NCI-H2029 treated with DMSO at 0.1 percent for 48 hours (cell line): ENCODE data around the gene GPT2.
"Not testable (repeated sequence)": the region's sequence is repeated elsewhere in the genome, so short reads cannot be mapped to it uniquely, and the experiment has no call there.

Experiments
- DNase-seq: peaks from one replicate; lab custom pipeline; 2025; lab: John Stamatoyannopoulos, UW

GPT2 gene

GRCh38 chr16:46866286-46866685 is 17.9 kb upstream of the GPT2 start:
- DNase-seq: no peak

DNA sequence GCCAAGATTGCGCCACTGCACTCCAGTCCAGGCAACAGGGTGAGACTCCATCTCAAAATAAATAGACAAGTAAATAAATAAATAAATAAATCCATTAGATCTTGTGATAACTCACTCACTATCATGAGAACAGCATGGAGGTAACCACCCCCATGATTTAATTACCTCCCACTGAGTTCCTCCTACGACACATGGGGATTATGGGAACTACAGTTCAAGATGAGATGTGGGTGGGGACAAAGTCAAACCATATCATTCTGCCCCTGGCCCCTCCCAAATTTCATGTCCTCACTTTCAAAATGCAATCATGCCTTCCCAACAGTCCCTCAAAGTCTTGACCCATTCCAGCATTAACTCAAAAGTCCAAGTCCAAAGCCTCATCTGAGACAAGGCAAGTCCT is 16.7 kb upstream of the GPT2 start:
- DNase-seq: not testable (repeated sequence)

DNA sequence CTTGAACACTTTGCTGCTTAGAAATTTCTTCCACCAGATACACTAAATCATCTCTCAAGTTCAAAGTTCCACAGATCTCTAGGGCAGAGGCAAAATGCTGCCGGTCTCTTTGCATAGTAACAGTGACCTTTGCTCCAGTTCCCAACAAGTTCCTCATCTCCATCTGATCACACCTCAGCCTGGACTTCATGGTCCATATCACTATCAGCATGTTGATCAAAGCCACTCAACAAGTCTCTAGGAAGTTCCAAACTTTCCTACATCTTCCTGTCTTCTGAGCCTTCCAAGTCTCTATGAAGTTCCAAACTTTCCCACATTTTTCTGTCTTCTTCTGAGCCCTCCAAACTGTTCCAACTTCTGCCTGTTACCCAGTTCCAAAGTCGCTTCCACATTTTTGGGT is 15.3 kb upstream of the GPT2 start:
- not testable (repeated sequence) for DNase-seq

GRCh38 chr16:46871597-46871996 is 12.6 kb upstream of the GPT2 start:
- DNase-seq: no peak

- no peak for DNase-seq
Observed at GRCh38 chr16:46873201-46873600, 11.0 kb upstream of the GPT2 start.

GRCh38 chr16:46875243-46875642 is 8.9 kb upstream of the GPT2 start:
- DNase-seq: no peak

DNA sequence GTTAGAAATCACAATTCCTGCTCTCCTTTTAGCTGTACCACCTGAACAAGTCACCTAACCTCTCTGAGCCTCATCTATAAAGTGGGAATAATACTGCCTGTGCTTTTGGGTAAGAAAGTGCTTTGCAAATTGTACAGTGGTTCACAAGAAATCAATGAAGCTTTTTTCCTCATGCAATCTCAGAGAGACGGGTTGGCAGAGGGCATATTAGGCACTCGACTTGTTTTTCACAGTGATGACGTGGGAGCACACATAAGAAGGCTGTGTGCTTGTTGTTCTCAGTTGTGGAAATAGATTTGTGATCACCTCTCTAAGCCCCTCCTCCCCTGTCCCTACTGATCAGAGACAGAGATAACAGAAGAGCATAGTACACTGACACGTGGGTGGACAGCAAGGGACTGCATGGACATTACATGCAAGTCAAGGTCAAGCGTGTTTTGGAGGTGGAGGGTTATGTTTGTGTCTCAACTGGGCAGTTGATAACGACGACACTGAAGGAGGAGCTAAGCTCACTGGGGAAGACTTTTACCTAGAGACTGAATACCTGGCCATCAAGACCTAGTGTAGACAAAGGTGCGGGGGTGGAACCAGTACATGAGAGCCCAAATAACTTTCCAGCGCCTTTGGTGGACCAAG is 1.7 kb upstream of the GPT2 start:
- peak; percentile 48 for DNase-seq

DNA sequence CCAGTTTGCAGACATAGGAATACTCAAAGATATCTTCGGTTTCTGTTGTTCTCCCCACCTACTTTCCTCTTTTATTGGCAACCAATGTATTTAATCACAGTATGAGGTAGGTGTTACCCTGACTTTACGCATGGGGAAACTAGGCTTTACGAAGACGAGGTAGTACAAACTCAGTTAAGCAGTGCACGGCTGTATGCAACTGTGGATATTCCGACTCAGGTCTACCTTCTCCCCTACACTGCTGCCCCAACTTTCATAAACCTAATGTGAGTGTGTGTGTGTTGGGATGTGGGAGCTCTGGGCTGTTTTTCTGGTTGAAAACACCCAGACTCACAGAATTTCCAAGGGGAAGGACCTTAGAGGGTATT is 1.2 kb upstream of the GPT2 start:
- DNase-seq: no peak

DNA sequence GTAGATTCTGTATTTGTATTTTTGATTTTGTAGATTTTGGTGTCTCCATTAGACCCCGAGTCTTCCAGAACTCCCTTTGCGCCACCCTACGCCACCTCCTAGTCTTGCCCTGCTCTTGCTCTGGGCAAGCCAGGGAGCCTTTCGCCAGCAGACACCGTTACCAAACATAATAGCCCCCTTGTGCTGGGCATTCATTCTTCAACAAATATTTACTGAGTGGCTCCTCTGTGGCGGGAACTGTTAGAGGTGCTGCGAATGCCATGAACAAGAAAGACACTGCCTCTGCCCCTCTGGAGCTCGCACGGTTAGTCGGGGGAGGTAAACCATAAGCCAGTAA is 841 bp upstream of the GPT2 start:
- peak; percentile 55 for DNase-seq

- no peak for DNase-seq
Observed at GRCh38 chr16:46884513-46885293, 541 bp downstream of the GPT2 start.

DNA sequence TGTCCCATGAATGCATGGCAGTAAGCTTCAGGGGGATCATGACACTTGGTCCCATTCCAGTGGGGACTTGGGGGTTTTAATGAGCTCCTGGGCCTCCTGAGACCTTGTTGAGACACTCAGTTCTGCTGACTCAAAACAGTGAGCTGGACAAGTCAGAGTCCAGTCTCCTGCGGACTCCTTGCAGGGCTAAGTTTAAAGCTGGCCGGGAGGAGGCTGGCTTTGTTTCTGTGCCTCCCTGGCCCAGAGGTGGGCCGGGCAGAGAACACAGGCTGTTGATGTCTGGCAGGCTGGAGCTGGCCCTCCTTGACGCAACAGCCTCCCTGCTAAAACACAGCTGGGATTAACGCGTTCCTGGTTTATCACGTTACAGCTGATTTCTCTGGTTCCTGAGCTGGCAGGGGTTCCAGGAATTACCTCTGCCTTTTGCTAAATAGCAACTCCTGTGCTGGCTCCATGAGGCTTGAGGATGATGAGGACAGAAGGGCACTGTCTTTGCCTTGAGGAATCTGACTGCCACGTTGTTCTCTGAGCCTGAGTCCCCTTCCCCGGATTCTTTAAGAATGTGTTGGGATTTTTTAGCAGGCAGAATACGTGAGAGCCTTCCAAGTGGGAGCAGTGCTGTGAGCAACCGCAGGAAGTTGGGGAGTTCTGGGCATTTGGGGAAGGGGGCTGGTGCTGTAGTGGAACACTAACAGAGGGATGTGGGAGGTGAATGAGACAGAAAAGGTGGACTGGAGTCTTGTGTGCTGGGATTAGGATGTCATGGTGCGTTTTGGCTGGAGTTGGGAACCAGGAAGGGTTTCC is 2.0 kb downstream of the GPT2 start:
- DNase-seq: no peak

GRCh38 chr16:46886764-46887523 is 2.8 kb downstream of the GPT2 start:
- no peak for DNase-seq

DNA sequence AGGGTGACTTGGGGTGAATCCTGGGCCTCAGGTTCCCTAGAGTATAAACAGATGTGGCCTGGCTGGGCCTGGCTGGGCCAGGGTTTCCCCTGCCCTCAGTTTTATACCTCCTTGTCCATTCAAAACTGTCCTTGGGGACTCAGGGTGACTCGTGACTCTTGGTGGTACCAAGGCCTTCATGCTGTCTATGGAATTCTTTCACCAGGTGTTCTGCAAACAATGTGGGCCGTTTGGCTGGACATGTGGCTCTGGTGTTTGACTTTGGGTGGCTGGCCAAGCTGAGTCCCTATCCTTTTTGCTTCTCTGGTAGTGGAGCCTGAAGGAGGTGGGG is 3.3 kb downstream of the GPT2 start:
- DNase-seq: no peak

GRCh38 chr16:46889245-46889941 is 5.2 kb downstream of the GPT2 start:
- no peak for DNase-seq

DNA sequence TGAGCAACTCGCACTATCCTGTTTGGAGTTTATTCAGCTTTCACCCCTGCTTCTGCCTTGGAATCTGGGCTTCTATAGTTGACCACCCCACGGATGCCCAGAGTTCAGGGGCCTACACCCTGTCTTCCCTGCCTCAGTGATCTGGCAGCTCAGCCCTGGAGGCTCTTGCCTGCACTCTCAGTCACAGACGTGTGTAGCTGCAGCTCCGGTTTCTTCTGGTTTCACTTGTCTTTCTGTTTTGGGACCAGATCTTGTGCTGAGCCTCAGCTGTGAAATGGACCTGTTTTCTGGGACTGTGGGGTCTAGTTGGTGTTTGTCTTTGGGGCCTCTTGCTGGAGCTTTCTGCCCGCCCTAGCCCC is 5.8 kb downstream of the GPT2 start:
- DNase-seq: no peak

DNA sequence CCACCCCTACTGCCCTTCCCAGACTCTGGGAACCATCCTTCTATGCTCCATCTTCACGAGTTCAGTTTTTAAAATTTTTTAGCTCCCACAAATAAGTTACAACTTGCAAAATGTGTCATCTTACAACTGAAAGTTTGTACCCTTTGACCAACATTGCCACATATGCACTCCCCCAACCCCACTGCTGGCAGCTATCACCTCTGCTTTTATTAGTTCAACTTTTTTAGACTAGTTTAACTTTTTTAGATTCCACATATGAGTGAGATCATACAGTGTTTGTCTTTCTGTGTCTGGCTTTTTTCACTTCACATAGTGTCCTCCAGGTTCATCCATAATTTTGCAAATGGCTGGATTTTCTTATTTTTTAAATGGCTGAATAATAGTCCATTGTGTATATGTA is 7.7 kb downstream of the GPT2 start:
- no peak for DNase-seq

GRCh38 chr16:46894036-46894672 is 10.0 kb downstream of the GPT2 start:
- DNase-seq: peak; percentile 2

DNA sequence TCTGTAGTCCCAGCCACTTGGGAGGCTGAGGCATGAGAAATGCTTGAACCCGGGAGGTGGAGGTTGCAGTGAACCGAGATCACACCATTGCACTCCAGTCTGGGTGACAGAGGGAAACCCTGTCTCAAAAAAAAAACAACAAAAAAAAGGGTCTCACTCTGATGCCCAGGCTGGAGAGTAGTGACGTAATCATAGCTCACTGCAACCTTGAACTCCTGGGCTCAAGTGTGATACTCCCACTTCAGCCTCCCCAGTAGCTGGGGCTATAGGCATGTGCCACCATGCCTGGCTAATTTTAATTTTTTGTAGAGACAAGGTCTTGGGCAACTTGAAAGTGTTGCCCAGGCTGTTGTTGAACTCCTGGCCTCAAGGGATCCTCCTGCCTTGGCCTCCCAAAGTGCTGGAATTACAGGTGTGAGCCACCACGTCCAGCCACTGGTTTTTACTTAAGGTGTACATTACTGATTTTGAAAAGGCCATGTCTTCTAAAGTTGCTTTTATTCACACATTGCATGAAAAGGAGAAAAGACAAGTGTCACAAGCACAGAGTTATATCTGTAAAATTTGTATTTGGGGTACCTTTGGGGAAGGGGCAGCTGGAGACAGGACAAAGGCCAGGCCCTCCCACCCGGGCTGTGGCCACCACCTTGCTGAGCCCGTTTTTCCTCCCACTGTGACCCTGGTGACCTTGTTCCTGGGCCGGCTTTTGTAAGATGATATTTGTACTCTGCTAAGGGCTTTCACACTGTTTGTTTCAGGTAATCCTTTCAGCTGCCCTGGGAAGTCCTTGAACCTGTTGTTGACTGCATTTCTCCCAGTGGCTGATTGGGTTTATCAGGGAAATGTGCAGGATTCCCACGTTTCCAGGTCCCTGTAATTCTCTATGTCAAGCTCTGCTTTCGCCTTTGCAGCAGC is 11.5 kb downstream of the GPT2 start:
- DNase-seq: peak; percentile 35

DNA sequence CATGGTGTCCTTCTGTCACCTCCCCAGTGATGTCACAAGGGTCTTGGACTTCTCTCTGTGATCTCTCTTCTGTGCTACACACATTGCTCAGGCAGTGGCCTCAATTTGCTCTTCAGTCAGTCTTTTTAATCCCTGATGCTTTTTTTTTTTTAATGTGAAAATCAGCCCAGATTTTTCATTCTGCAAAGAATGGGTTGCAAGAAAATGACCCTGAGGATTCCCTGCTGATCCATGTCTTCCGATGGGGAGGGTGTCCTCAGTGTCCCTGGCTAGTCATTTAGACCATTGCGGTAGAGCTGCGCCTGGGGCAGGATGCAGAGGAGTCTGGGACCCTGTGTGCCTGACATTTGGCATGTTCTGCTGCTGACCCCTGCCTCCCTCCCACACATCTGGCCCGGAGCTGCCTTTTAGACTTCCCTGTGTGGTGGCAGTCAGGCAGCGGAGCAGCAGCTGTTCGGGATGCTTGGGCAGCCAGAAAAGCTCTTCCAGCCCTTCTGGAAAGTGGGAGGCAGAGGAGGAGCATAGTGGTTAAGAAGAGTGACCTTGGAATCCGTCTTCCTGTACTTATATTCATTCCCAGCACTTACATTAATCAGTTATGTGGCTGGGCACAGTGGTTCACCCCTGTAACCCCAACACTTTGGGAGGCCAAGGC is 12.3 kb downstream of the GPT2 start:
- DNase-seq: no peak

DNA sequence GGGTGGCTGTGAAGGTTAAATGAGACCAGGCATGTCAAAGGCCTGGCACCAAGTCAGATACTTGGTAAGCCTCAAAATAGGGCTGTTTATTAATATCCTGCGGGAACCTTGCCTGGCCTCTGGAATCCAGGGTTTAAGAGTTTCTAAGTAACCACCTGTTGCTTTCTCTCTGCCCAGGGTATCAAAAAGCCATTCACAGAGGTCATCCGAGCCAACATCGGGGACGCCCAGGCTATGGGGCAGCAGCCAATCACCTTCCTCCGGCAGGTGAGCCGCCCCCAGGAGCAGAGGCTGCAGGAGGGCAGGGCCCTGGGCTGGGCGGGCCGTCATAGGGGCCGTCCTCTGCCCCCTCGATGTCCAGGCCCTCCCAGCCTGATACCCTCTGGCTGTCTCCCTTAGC is 13.3 kb downstream of the GPT2 start:
- no peak for DNase-seq
